ENCODE results near the gene STK4.

The STK4 gene

GRCh38 chr20:45052698-45053429 lies 86.6 kb downstream of the STK4 start:
- H2BK5ac ChIP-seq (ENCODE audit: low read depth, low read length, poor library complexity): peak overlapping the region; percentile 26
- no peak for DNase-seq
- no peak overlapping the region for H3K18ac ChIP-seq (ENCODE audit: low read length)

GRCh38 chr20:45053430-45054351 lies 87.4 kb downstream of the STK4 start:
- Histone ChIP-seq H2BK5ac (ENCODE audit: low read depth, low read length, poor library complexity) (no peak overlapping the region), H3K27me3 (ENCODE audit: insufficient read depth, low read length) (no peaks in the 10 kb centered on the region), H3K9ac (ENCODE audit: low read length) (no peak overlapping the region), H3K4me2 (ENCODE audit: low read length) (no peak overlapping the region), H2AFZ (ENCODE audit: insufficient read depth, low read length, poor library complexity) (no peak overlapping the region), H3K4me1 (ENCODE audit: control insufficient read depth in 1 of 2, insufficient read depth in 2 of 2, low read length in 2 of 2) (peaks cover 5 to 7% of the 10 kb centered on the region in 2 experiments), H3K18ac (ENCODE audit: low read length) (no peak overlapping the region), H3K79me2 (ENCODE audit: control insufficient read depth, insufficient read depth, low read length, poor library complexity) (no peaks in the 10 kb centered on the region), H4K8ac (ENCODE audit: low read depth, low read length) (no peak overlapping the region), H3K14ac (ENCODE audit: low read length) (no peak overlapping the region), H4K12ac (ENCODE audit: low read depth, low read length) (no peak overlapping the region), H3K79me1 (ENCODE audit: low read length) (peaks cover 4% of the 10 kb centered on the region), H3K23ac (ENCODE audit: low read length) (no peak overlapping the region), H3K27ac (ENCODE audit: low read depth, low read length) (peak overlapping the region; percentile 83), H2BK120ac (ENCODE audit: insufficient read depth, low read length, poor library complexity) (no peak overlapping the region), H3K4ac (ENCODE audit: low read depth, low read length) (no peak overlapping the region), H2AK5ac (ENCODE audit: low read length) (no peak overlapping the region), H3K36me3 (ENCODE audit: control insufficient read depth in 1 of 2, insufficient read depth in 2 of 2, low read length in 2 of 2) (peaks cover 4% of the 10 kb centered on the region in 2 experiments), H4K91ac (ENCODE audit: low read depth, low read length) (peak overlapping the region; percentile 20), H3K4me3 (ENCODE audit: low read depth, low read length) (no peak overlapping the region), H3K9me3 (ENCODE audit: insufficient read depth, low read depth, low read length) (no peaks in the 10 kb centered on the region), H2BK12ac (ENCODE audit: low read length) (no peak overlapping the region)
- no peak for DNase-seq
- WGBS (ENCODE audit: extremely low coverage, insufficient coverage, insufficient read length): no CpG with 5 or more reads among the region's 8 CpGs

More at GRCh38 chr20:45052698-45053429, 86.6 kb downstream of the STK4 start:
- no peaks in the 10 kb centered on the region for H3K9me3 ChIP-seq (ENCODE audit: insufficient read depth, low read depth, low read length)
- no peak overlapping the region for H2AK5ac ChIP-seq (ENCODE audit: low read length)
- peaks cover 4% of the 10 kb centered on the region for H3K79me1 ChIP-seq (ENCODE audit: low read length)
- H4K12ac ChIP-seq (ENCODE audit: low read depth, low read length): no peak overlapping the region
- no peak overlapping the region for H3K14ac ChIP-seq (ENCODE audit: low read length)
- peak overlapping the region; percentile 15 for H2BK120ac ChIP-seq (ENCODE audit: insufficient read depth, low read length, poor library complexity)
- no peaks in the 10 kb centered on the region for H3K27me3 ChIP-seq (ENCODE audit: insufficient read depth, low read length)
- H3K27ac ChIP-seq (ENCODE audit: low read depth, low read length): peak overlapping the region; percentile 83
- H3K4ac ChIP-seq (ENCODE audit: low read depth, low read length): no peak overlapping the region
- H4K91ac ChIP-seq (ENCODE audit: low read depth, low read length): no peak overlapping the region
- peaks cover 4% of the 10 kb centered on the region in 2 experiments for H3K36me3 ChIP-seq (ENCODE audit: control insufficient read depth in 1 of 2, insufficient read depth in 2 of 2, low read length in 2 of 2)
- no peak overlapping the region for H4K8ac ChIP-seq (ENCODE audit: low read depth, low read length)
- no peak overlapping the region for H3K4me2 ChIP-seq (ENCODE audit: low read length)
- H3K4me3 ChIP-seq (ENCODE audit: low read depth, low read length): no peak overlapping the region
- H3K9ac ChIP-seq (ENCODE audit: low read length): no peak overlapping the region
- H3K79me2 ChIP-seq (ENCODE audit: control insufficient read depth, insufficient read depth, low read length, poor library complexity): no peaks in the 10 kb centered on the region
- WGBS (ENCODE audit: extremely low coverage, insufficient coverage, insufficient read length): no CpG with 5 or more reads among the region's 7 CpGs
- no peak overlapping the region for H3K23ac ChIP-seq (ENCODE audit: low read length)
- peaks cover 5 to 7% of the 10 kb centered on the region in 2 experiments for H3K4me1 ChIP-seq (ENCODE audit: control insufficient read depth in 1 of 2, insufficient read depth in 2 of 2, low read length in 2 of 2)
- H2AFZ ChIP-seq (ENCODE audit: insufficient read depth, low read length, poor library complexity): no peak overlapping the region
- H2BK12ac ChIP-seq (ENCODE audit: low read length): no peak overlapping the region

- peaks cover 2 to 4% of the 10 kb centered on the region in 2 experiments for H3K4me1 ChIP-seq (ENCODE audit: control insufficient read depth in 1 of 2, insufficient read depth in 2 of 2, low read length in 2 of 2)
- H3K27me3 ChIP-seq (ENCODE audit: insufficient read depth, low read length): no peaks in the 10 kb centered on the region
- no peak overlapping the region for H4K8ac ChIP-seq (ENCODE audit: low read depth, low read length)
- H3K27ac ChIP-seq (ENCODE audit: low read depth, low read length): no peak overlapping the region
- no peaks in the 10 kb centered on the region for H3K79me2 ChIP-seq (ENCODE audit: control insufficient read depth, insufficient read depth, low read length, poor library complexity)
- H3K9me3 ChIP-seq (ENCODE audit: insufficient read depth, low read depth, low read length): no peaks in the 10 kb centered on the region
- peaks cover 2% of the 10 kb centered on the region for H3K79me1 ChIP-seq (ENCODE audit: low read length)
- H2AK5ac ChIP-seq (ENCODE audit: low read length): no peak overlapping the region
- peaks cover 4% of the 10 kb centered on the region in 2 experiments for H3K36me3 ChIP-seq (ENCODE audit: control insufficient read depth in 1 of 2, insufficient read depth in 2 of 2, low read length in 2 of 2)
- no peak for DNase-seq
- no peak overlapping the region for H4K12ac ChIP-seq (ENCODE audit: low read depth, low read length)
- H4K91ac ChIP-seq (ENCODE audit: low read depth, low read length): no peak overlapping the region
- no CpG with 5 or more reads among the region's 4 CpGs for WGBS (ENCODE audit: extremely low coverage, insufficient coverage, insufficient read length)
- no peak overlapping the region for H3K23ac ChIP-seq (ENCODE audit: low read length)
- no peak overlapping the region for H2AFZ ChIP-seq (ENCODE audit: insufficient read depth, low read length, poor library complexity)
- H3K4me2 ChIP-seq (ENCODE audit: low read length): no peak overlapping the region
- H3K18ac ChIP-seq (ENCODE audit: low read length): no peak overlapping the region
- H3K14ac ChIP-seq (ENCODE audit: low read length): no peak overlapping the region
- H3K4me3 ChIP-seq (ENCODE audit: low read depth, low read length): no peak overlapping the region
- H2BK12ac ChIP-seq (ENCODE audit: low read length): peak overlapping the region; percentile 30
- no peak overlapping the region for H3K4ac ChIP-seq (ENCODE audit: low read depth, low read length)
- no peak overlapping the region for H3K9ac ChIP-seq (ENCODE audit: low read length)
- H2BK120ac ChIP-seq (ENCODE audit: insufficient read depth, low read length, poor library complexity): no peak overlapping the region
- H2BK5ac ChIP-seq (ENCODE audit: low read depth, low read length, poor library complexity): no peak overlapping the region
Observed at GRCh38 chr20:45055056-45055455, 88.7 kb downstream of the STK4 start.

GRCh38 chr20:45056473-45057173 lies 90.3 kb downstream of the STK4 start:
- Histone ChIP-seq H4K12ac (ENCODE audit: low read depth, low read length) (no peak overlapping the region), H3K4me1 (ENCODE audit: control insufficient read depth in 1 of 2, insufficient read depth in 2 of 2, low read length in 2 of 2) (peaks cover 2 to 4% of the 10 kb centered on the region in 2 experiments), H4K91ac (ENCODE audit: low read depth, low read length) (peak overlapping the region; percentile 67), H2BK120ac (ENCODE audit: insufficient read depth, low read length, poor library complexity) (no peak overlapping the region), H4K8ac (ENCODE audit: low read depth, low read length) (peak overlapping the region; percentile 26), H3K4ac (ENCODE audit: low read depth, low read length) (no peak overlapping the region), H2BK12ac (ENCODE audit: low read length) (no peak overlapping the region), H3K27me3 (ENCODE audit: insufficient read depth, low read length) (no peaks in the 10 kb centered on the region), H3K27ac (ENCODE audit: low read depth, low read length) (no peak overlapping the region), H3K18ac (ENCODE audit: low read length) (no peak overlapping the region), H3K36me3 (ENCODE audit: control insufficient read depth in 1 of 2, insufficient read depth in 2 of 2, low read length in 2 of 2) (peaks cover 4% of the 10 kb centered on the region in 2 experiments), H3K4me2 (ENCODE audit: low read length) (no peak overlapping the region), H2AK5ac (ENCODE audit: low read length) (no peak overlapping the region), H2BK5ac (ENCODE audit: low read depth, low read length, poor library complexity) (no peak overlapping the region), H3K4me3 (ENCODE audit: low read depth, low read length) (no peak overlapping the region), H3K79me1 (ENCODE audit: low read length) (peaks cover 2% of the 10 kb centered on the region), H3K9me3 (ENCODE audit: insufficient read depth, low read depth, low read length) (no peaks in the 10 kb centered on the region), H3K79me2 (ENCODE audit: control insufficient read depth, insufficient read depth, low read length, poor library complexity) (no peaks in the 10 kb centered on the region), H3K14ac (ENCODE audit: low read length) (no peak overlapping the region), H3K23ac (ENCODE audit: low read length) (no peak overlapping the region), H3K9ac (ENCODE audit: low read length) (no peak overlapping the region), H2AFZ (ENCODE audit: insufficient read depth, low read length, poor library complexity) (no peak overlapping the region)
- DNase-seq: no peak
- no CpG with 5 or more reads among the region's 8 CpGs for WGBS (ENCODE audit: extremely low coverage, insufficient coverage, insufficient read length)

All from trophoblast cell (in vitro differentiated cells and primary cell).